OCI-LY7 (cell line): ENCODE results near the gene RPL36.

Experiments used
- CTCF ChIP-seq: fragments of 200-600 bp; sonication (generic); conservative IDR thresholded peaks from 2 replicates; pipeline ENCODE4 v1.5.1; 2014; ENCODE audit warnings: mild to moderate bottlenecking, antibody characterized with exemption, low read length, moderate library complexity, mixed read lengths
- EZH2phosphoT487 ChIP-seq: fragments of 200-600 bp; sonication (generic); IDR thresholded peaks from 2 replicates; pipeline ENCODE4 v1.6.1; 2018; ENCODE audit warnings: low read depth, borderline replicate concordance, mild to moderate bottlenecking, mixed run types, antibody characterized with exemption, low read length, moderate library complexity, mixed read lengths

- TF ChIP-seq CTCF (no peak), EZH2phosphoT487 (no peak)
These were observed 41.6 kb upstream of the RPL36 start for GRCh38 chr19:5648464-5648863.
